Parathyroid adenoma (tissue), 2 donors: Measurements from ENCODE around the gene GFOD2.

Experiments used
- H2AFZ ChIP-seq: fragments of 300-600 bp; sonication (generic); one replicate; pipeline ENCODE4 v1.7.0; 2017; ENCODE audit warnings: antibody characterized with exemption, mild to moderate bottlenecking
- H3K27ac ChIP-seq: fragments of 300-600 bp; sonication (generic); one replicate; pipeline ENCODE4 v1.7.0; 2017
- H3K27me3 ChIP-seq: fragments of 300-600 bp; sonication (generic); one replicate; pipeline ENCODE4 v1.7.0; 2017; ENCODE audit warnings: low read length; ENCODE audit not compliant: control insufficient read depth, insufficient read depth
- H3K36me3 ChIP-seq: fragments of 300-600 bp; sonication (generic); one replicate; pipeline ENCODE4 v1.7.0; 2017; ENCODE audit warnings: low read length; ENCODE audit not compliant: control insufficient read depth, insufficient read depth
- H3K4me1 ChIP-seq: fragments of 300-600 bp; sonication (generic); one replicate; pipeline ENCODE4 v1.7.0; 2017; ENCODE audit warnings: control low read depth
- H3K4me2 ChIP-seq: fragments of 300-600 bp; sonication (generic); one replicate; pipeline ENCODE4 v1.7.0; 2017; ENCODE audit warnings: low read length
- H3K4me3 ChIP-seq: fragments of 300-600 bp; sonication (generic); one replicate; pipeline ENCODE4 v1.7.0; 2017; ENCODE audit warnings: low read depth, low read length
- H3K79me2 ChIP-seq: fragments of 300-600 bp; sonication (generic); one replicate; pipeline ENCODE4 v1.7.0; 2017; ENCODE audit warnings: control low read depth
- H3K9ac ChIP-seq: fragments of 300-600 bp; sonication (generic); one replicate; pipeline ENCODE4 v1.7.0; 2017; ENCODE audit warnings: mild to moderate bottlenecking
- H3K9me3 ChIP-seq: fragments of 300-600 bp; sonication (generic); one replicate; pipeline ENCODE4 v1.7.0; 2017; ENCODE audit warnings: low read length; ENCODE audit not compliant: control insufficient read depth
- CTCF ChIP-seq: fragments of 300-600 bp; sonication (generic); IDR thresholded peaks from one replicate; pipeline ENCODE4 v1.7.0; 2017; ENCODE audit warnings: antibody characterized with exemption, mild to moderate bottlenecking
- donor health status: primary hyperparathyroidism.

The GFOD2 gene

GRCh38 chr16:67674851-67675578, 44.1 kb downstream of the GFOD2 start:
- Histone ChIP-seq H2AFZ (no peak overlapping the region), H3K4me2 (no peak overlapping the region), H3K4me1 (peaks cover 2% of the 10 kb centered on the region), H3K79me2 (no peaks in the 10 kb centered on the region), H3K9me3 (no peaks in the 10 kb centered on the region), H3K36me3 (no peaks in the 10 kb centered on the region), H3K27ac (peak overlapping the region; percentile 73), H3K4me3 (no peak overlapping the region), H3K27me3 (no peaks in the 10 kb centered on the region), H3K9ac (no peak overlapping the region)
- no peak for TF ChIP-seq CTCF

GRCh38 chr16:67673712-67674580, 45.2 kb downstream of the GFOD2 start:
- no peaks in the 10 kb centered on the region for H3K79me2 ChIP-seq
- H3K27me3 ChIP-seq, result no peaks in the 10 kb centered on the region
- no peak for TF ChIP-seq CTCF
- H3K9me3 ChIP-seq, result no peaks in the 10 kb centered on the region
- no peak overlapping the region for H3K4me2 ChIP-seq
- H3K36me3 ChIP-seq, result no peaks in the 10 kb centered on the region
- H3K9ac ChIP-seq, result no peak overlapping the region
- peak overlapping the region; percentile 38 for H2AFZ ChIP-seq
- peak overlapping the region; percentile 89 for H3K27ac ChIP-seq
- peaks cover 2% of the 10 kb centered on the region for H3K4me1 ChIP-seq
- no peak overlapping the region for H3K4me3 ChIP-seq

- TF ChIP-seq CTCF, result peak; percentile 66
- Histone ChIP-seq H3K9ac (no peak overlapping the region), H3K4me3 (no peak overlapping the region), H3K79me2 (no peaks in the 10 kb centered on the region), H3K4me1 (peaks cover 5% of the 10 kb centered on the region), H3K9me3 (no peaks in the 10 kb centered on the region), H3K36me3 (no peaks in the 10 kb centered on the region), H3K4me2 (no peak overlapping the region), H3K27me3 (no peaks in the 10 kb centered on the region), H3K27ac (peak overlapping the region; percentile 89), H2AFZ (peak overlapping the region; percentile 38)
Observed at GRCh38 chr16:67672739-67673662, 46.1 kb downstream of the GFOD2 start.

- no peak overlapping the region for H3K4me2 ChIP-seq
- peaks cover 10% of the 10 kb centered on the region for H3K4me1 ChIP-seq
- H2AFZ ChIP-seq, result no peak overlapping the region
- H3K27me3 ChIP-seq, result no peaks in the 10 kb centered on the region
- no peak overlapping the region for H3K27ac ChIP-seq
- no peak overlapping the region for H3K9ac ChIP-seq
- no peaks in the 10 kb centered on the region for H3K36me3 ChIP-seq
- H3K9me3 ChIP-seq, result no peaks in the 10 kb centered on the region
- TF ChIP-seq CTCF, result no peak
- H3K79me2 ChIP-seq, result no peaks in the 10 kb centered on the region
- no peak overlapping the region for H3K4me3 ChIP-seq
Observed at GRCh38 chr16:67672306-67672705, 46.8 kb downstream of the GFOD2 start.
